ENCODE results near the gene SMARCA5. TPM values are rescaled to one million over a fixed set of nuclear protein-coding genes. Genes with fewer than 3 reads are reported as not detected.

The SMARCA5 gene, protein sequence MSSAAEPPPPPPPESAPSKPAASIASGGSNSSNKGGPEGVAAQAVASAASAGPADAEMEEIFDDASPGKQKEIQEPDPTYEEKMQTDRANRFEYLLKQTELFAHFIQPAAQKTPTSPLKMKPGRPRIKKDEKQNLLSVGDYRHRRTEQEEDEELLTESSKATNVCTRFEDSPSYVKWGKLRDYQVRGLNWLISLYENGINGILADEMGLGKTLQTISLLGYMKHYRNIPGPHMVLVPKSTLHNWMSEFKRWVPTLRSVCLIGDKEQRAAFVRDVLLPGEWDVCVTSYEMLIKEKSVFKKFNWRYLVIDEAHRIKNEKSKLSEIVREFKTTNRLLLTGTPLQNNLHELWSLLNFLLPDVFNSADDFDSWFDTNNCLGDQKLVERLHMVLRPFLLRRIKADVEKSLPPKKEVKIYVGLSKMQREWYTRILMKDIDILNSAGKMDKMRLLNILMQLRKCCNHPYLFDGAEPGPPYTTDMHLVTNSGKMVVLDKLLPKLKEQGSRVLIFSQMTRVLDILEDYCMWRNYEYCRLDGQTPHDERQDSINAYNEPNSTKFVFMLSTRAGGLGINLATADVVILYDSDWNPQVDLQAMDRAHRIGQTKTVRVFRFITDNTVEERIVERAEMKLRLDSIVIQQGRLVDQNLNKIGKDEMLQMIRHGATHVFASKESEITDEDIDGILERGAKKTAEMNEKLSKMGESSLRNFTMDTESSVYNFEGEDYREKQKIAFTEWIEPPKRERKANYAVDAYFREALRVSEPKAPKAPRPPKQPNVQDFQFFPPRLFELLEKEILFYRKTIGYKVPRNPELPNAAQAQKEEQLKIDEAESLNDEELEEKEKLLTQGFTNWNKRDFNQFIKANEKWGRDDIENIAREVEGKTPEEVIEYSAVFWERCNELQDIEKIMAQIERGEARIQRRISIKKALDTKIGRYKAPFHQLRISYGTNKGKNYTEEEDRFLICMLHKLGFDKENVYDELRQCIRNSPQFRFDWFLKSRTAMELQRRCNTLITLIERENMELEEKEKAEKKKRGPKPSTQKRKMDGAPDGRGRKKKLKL
- total RNA-seq = 10 to 100 TPM; 18.6 to 23.4 TPM

GRCh38 chr4:143513314-143514168 is at the start of gene SMARCA5:
Gene SMARCA5, plus strand, starts transcription at chr4:143513702. Its CDS starts 223 bp downstream, at chr4:143513925.
- no peaks in the 10 kb centered on the region for H3K27me3 ChIP-seq
- peaks cover 0 to 36% of the 10 kb centered on the region in 2 donors for H3K4me1 ChIP-seq
- no peak for TF ChIP-seq CTCF (IDR thresholded peaks at IDR 0.05)
- peak within 1 kb of the TSS; percentile 80 to 83 for H3K4me3 ChIP-seq
- DNase-seq (ENCODE audit: low spot score) = peak; percentile 98
- H3K27ac ChIP-seq = peak within 1 kb of the TSS; percentile 92 to 96
- H3K9me3 ChIP-seq = peaks cover 0 to 5% of the 10 kb centered on the region in 2 donors
- H3K36me3 ChIP-seq = peaks cover 12% of the 10 kb centered on the region

- no peak for TF ChIP-seq CTCF (IDR thresholded peaks at IDR 0.05)
- H3K4me3 ChIP-seq = no peak overlapping the region
- no peaks in the 10 kb centered on the region for H3K27me3 ChIP-seq
- no peak for DNase-seq (ENCODE audit: low spot score)
- no peaks in the 10 kb centered on the region for H3K4me1 ChIP-seq
- peaks cover 34% of the 10 kb centered on the region for H3K36me3 ChIP-seq
- H3K27ac ChIP-seq = no peak overlapping the region
- no peaks in the 10 kb centered on the region for H3K9me3 ChIP-seq
Observed at GRCh38 chr4:143473334-143474126, 40.0 kb upstream of the SMARCA5 start.

GRCh38 chr4:143477487-143477886 is 36.0 kb upstream of the SMARCA5 start:
- H3K36me3 ChIP-seq = peaks cover 9% of the 10 kb centered on the region
- H3K4me1 ChIP-seq = no peaks in the 10 kb centered on the region
- H3K27me3 ChIP-seq = no peaks in the 10 kb centered on the region
- TF ChIP-seq CTCF (IDR thresholded peaks at IDR 0.05) = no peak
- no peak overlapping the region for H3K27ac ChIP-seq
- H3K9me3 ChIP-seq = no peaks in the 10 kb centered on the region
- H3K4me3 ChIP-seq = no peak overlapping the region
- DNase-seq (ENCODE audit: low spot score) = no peak

GRCh38 chr4:143481361-143481760 is 32.1 kb upstream of the SMARCA5 start:
- no peaks in the 10 kb centered on the region for H3K4me1 ChIP-seq
- no peak for DNase-seq (ENCODE audit: low spot score)
- no peak overlapping the region for H3K27ac ChIP-seq
- H3K9me3 ChIP-seq = no peaks in the 10 kb centered on the region
- H3K36me3 ChIP-seq = no peaks in the 10 kb centered on the region
- H3K4me3 ChIP-seq = no peak overlapping the region
- TF ChIP-seq CTCF (IDR thresholded peaks at IDR 0.05) = no peak
- no peaks in the 10 kb centered on the region for H3K27me3 ChIP-seq

Measured in right atrium auricular region (tissue), 2 donors.